Measurements from ENCODE around the gene CHP1.
"Not testable (repeated sequence)": the region's sequence is repeated elsewhere in the genome, so short reads cannot be mapped to it uniquely, and the experiment has no call there.

CHP1 gene

DNA sequence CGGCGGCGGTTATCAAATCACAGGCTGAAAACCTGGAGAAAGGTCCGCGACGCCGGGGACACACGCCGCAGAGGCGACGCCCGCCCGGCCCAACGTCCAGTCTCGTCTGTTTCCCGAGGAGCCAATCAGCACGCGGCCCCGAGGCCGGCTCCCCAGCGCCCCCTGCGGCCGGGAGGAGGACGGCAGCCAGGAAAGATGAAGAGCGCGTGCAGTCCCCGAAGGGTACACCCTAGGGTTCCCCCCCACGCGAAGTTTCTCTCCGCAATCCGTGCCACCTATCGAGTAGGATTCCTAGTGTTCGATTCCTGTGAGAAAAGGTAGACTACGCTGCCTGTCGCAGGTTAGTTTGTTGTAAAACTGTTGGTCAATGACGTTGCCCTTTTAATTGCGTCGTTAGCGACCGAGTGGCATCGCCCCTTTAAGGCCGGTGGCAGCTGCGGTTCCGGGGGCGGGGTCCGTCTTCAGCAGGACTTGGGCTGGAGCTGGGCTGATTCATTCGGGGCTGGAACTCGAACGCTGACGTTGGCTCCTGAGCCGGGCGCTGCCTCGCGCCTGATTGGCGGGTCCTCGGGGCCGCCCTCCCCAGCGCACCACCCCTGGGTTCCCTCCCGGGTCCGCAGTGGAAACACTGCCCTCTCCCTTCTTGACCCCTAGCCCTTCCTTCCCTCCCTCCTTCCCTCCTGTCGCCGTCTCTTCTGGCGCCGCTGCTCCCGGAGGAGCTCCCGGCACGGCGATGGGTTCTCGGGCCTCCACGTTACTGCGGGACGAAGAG is at the start of gene CHP1, which contains the start of gene EXD1:
Gene CHP1, plus strand, starts transcription at position 619 of the 772 bp plus-strand sequence. Its CDS starts 115 bp downstream, at position 734.
Gene EXD1, minus strand, starts transcription at position 108 of the 772 bp plus-strand sequence. CDS start 4,182 bp downstream, outside the sequence.
- peak; percentile 91 for DNase-seq (ENCODE audit: low read depth)

DNA sequence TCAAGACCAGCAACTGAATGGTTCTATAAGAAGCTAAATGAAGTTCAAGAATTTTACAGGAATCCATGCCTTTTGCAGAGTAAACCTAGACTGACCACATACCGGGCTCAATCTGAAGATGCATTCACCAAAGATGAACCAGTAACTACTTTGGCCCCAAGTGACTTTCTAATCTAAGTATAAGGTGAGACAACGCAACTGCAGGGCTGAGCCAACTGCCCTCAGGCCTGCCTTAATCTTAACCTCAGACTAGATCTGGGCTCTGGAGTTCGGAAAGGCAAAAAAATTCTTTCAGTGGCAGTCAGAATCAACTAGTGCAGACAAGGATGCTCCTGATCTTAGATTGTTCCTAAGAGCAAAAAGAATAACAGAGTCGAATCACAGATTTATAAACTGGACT is 48.8 kb upstream of the CHP1 start:
- DNase-seq (ENCODE audit: low read depth), result no peak

DNA sequence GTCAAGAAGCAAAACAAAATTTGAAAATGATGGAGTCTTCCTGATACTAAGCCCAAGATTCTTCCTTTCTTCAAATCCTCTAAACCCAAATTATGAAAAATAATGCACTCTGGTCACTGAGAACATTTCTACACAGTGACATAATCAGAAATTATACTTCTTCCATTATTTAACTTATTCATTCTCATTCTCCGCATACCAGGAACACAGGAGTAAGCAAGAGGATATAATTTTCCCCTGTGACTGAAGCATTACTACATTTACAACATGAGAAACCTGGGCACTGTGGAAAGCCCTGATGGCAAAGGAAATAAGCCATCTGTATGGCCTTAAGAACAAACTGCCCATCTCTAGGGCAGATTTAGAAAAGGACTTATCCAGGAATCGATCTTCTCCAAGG is 47.5 kb upstream of the CHP1 start:
- DNase-seq (ENCODE audit: low read depth), result no peak

DNA sequence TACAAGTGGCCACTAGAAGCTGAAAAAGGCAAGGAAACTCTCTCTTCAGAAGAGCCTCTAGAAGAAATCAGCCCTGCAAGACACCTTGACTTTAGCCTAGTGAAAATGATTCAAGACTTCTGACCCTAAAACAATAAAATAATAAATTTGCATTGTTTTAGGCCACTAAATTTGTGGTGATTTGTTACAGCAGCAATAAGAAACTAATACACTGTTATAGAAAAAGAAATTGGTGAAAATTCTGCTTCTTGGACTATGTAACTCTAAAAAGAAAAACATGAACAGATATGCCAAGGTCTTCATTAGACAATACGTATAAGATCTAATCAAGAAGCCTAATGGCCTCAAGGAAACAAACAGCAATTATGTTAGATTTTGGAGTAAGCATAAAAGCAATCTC is 36.6 kb upstream of the CHP1 start:
- DNase-seq (ENCODE audit: low read depth), result no peak

DNA sequence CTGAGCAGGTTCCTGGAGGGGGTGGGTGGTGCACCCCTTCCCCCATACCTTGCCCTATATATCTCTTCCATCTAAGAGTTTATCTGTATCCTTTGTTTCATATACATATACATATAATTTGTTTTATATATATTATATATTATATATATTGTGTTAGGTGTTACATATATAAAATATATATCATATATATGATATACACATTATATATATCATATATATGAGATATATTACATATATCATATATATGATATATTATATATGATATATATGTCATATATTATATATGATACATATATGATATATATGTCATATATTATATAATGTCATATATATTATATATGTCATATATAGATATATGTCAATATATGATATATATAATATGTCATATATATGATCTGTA is 31.6 kb upstream of the CHP1 start:
- no peak for DNase-seq (ENCODE audit: low read depth)

DNA sequence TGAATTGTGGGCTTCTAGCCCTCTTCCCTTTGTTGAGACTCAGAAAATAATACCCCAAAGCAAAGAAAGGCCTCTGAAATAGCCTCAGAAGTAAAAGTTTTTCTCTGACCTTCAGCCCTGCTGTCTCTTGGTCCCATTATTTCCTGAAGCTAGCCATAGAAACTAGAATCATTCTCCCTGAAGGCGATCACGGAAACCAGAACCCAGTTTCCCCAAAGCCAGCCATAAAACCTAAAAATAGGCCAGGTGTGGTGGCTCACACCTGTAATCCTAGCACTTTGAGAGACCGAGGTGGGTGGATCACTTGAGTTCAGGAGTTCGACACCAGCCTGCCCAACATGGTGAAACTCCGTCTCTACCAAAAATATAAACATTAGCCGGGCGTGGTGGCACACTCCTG is 27.7 kb upstream of the CHP1 start:
- no peak for DNase-seq (ENCODE audit: low read depth)

DNA sequence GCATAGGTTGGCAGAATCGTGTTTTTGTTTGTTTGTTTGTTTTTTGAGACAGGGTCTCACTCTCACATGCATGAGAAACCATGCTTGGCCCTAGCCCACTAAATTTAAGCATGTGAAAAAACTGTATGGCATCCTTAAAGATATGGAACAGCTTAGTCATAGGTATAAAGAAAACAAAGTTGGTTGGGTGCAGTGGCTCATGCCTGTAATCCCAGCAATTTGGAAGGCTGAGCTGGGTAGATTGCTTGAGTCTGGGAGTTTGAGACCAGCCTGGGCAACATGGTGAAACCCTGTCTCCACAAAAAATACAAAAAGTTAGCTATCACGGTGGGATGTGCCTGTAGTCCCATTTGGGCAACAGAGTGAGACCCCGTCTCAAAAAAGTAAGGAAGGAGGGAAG is 25.8 kb upstream of the CHP1 start:
- no peak for DNase-seq (ENCODE audit: low read depth)

DNA sequence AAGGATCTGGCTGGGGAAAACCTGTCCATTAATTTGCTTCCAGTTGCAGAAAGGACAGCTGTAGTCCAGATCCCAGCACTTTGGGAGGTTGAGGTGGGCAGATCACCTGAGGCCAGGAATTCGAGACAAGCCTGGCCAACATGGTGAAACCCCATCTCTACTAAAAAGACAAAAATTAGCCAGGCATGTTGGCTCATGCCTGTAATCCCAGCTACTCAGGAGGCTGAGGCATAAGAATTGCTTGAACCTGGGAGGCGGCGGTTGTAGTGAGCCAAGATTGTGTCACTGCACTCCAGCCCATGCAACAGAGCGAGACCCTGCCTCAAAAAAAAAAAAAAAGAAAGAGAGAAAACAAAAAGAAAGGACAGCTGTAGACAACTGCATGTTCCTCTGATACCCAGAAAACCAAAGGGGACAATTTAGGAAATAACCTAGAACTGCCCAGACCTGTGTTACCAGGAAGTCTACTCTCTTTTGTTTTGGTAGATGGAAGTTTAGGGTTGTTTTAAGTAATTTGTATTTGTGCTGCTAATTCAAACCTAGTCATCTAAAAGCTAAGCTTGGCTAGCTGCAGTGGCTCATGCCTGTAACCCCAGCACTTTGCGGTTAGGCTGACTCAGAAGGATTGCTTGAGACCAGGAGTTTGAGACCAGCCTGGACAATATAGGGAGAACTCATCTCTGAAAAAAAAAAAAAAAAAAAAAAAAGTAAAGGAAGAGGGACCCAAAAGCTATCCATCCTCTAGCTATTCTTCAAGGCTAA is 23.2 kb upstream of the CHP1 start:
- DNase-seq (ENCODE audit: low read depth), result no peak

DNA sequence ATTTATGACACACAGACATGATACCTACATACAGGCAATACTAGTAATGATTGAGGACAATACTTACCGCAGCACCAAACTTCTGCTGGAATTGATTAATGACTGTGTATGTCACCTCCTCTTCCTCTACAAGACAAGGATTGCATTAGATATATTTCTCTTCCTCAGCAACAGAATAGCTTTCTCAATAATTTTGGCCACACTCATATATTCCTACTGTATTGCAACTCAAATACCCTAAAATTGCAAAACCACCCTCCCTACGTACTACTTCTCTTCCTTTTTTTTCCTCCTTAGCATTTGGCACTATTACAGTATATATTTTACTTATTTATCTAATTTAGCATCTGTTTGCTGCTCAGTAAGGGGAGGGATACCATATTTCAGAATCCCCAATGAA is 15.4 kb upstream of the CHP1 start:
- DNase-seq (ENCODE audit: low read depth), result no peak

DNA sequence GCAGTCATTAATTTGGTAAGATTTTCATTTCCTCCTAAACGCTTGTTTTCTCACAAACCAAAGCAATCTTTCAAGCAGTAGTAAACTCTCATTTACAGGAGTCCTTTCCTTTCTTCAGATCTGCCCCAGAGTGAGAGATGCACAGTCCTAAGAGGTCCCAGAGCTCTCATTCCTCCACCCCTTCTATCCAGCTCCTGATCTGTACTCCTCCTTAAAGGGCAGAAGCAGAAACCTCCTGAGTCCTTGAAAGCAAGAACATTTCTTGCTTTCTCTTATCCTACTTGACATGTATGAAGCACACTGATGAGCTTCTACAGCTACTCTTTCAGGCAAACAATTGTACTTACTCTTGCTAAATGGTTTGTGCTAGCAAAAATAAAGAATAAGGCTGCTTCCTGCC is 12.2 kb upstream of the CHP1 start:
- no peak for DNase-seq (ENCODE audit: low read depth)

DNA sequence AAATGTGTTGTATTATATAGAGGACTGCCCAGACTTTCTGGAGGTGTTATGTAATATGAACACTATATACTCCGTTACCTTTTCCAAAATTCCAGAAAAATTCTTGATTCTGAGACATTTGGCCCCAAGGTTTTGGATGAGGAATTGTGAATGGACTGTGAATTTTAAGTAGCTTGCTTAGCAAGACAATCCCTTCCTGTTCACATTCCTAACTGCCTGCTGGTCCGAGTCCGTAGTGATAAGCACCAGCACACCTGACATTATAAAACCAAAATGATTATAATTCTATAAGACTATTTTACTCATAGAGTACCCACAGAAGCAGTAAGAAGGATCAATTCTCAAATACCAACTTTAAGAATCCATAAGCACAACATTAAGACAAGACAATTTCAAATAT is 11.7 kb upstream of the CHP1 start:
- DNase-seq (ENCODE audit: low read depth), result no peak

DNA sequence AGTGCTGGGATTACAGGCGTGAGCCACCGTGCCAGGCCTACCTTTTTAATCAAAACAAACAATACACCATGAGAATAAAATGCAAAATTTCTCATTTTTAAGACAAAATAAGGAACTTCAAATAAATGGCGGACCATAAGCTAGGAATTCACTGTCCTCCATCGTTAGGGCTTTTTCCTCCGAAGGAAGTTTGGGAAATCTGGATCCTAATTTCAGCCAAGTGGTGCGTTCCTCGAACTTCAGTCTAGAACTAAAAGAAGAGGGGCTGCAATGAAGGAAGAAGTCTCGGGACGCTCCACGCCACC is 771 bp upstream of the CHP1 start:
- DNase-seq (ENCODE audit: low read depth), result no peak

DNA sequence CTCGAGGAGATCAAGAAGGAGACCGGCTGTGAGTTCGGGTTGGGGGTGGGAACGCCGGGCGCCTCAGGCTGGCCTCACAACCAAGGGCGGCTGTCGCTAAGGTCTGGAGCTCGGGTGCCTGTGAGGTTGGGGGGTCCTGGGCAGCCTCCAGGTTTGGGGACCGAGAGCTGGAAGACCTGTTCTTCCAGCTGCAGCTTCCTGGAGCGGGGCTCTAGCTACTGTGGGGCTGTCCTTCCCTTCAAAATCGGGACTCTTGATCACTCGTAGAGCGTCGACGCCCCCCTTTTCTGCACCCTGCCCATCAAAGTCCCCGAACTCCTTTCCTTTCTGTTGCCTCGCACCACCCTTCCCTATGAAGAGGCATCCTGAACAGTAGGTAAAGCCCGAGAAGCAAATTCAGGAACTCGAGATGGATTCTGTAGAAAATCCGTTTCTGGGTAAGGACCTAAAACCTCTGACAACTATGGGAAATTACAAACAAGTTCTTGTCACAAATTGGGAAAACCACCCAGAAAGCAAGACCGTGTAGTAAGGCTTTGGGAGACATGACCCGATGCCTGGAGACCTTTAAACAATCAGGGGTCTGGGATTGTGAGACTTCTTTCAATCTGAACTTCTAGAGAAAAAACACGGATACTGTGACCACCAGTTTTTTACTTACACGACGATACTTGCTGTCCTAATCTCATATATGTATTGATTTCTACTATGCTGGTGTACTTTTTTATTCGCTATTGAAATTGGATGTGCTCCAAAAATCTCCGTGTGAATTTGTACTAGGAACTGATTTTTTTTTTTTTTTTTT is 556 bp downstream of the CHP1 start:
- no peak for DNase-seq (ENCODE audit: low read depth)

DNA sequence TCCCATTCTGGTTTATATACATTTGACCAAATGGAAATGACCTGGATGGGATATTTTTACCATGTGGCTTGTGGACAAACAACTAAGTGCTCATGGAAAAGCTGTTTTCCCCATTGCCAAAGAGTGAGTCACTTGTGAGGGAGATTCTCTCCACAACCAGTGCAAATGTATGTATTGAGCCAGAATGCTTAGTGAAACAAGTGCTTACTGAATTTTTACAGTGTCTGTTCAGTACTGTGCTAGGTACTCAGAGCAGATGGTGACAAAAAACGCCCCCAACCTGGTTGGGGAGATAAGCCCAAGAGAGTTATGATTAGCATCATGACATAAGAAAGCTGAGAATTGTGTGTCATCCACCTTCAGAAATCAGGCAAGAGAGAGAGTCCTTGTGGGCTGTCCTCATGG is 2.3 kb downstream of the CHP1 start:
- DNase-seq (ENCODE audit: low read depth), result no peak

DNA sequence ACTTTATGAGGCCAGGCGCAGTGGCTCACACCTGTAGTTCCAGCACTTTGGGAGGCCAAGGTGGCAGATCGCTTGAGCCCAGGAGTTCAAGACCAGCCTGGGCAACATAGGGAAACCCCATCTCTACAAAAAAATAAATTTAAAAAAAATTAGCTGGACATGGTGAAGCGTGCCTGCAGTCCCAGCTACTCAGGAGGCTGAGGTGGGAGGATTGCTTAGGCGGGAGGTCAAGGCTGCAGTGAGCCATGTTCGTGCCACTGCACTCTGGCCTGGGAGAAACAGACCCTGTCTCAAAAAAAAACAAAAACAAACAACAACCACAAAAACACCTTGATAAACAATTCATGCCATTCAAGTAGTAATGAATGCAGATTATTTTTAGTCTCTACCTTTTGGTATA is 4.2 kb downstream of the CHP1 start:
- DNase-seq (ENCODE audit: low read depth), result not testable (repeated sequence)

DNA sequence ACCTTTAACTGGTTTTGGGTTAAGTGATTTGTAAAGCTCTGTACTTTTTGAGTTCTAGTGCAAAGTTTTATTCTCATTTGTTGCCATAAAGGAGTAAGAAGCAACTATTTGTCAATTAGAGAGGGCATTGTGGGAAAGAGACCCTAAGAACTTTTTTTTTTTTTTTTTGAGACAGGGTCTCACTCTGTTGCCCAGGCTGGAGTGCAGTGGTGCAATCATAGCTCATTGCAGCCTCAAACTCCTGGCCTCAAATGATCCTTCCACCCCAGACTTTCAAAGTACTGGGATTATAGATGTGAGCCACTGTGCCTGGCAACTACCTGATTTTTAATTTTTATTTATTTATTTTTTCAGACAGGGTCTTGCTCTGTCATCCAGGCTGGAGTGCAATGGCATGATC is 4.9 kb downstream of the CHP1 start:
- no peak for DNase-seq (ENCODE audit: low read depth)

DNA sequence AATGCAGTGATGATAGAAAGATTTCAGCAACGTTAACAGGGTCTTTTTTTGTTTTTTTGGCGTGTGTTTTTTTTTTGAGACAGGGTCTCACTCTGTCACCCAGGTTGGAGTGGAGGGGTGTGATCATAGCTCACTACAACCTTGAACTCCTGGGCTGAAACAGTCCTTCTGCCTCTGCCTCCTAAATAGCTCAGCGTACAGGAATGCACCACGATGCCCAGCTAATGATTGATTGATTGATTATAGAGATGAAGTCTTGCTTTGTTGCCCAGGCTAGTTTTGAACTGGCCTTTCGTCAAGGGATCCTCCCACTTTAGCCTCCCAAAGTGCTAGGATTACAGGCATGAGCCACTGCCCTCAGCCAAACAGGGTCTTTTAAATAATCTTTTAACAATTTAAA is 7.0 kb downstream of the CHP1 start:
- no peak for DNase-seq (ENCODE audit: low read depth)

DNA sequence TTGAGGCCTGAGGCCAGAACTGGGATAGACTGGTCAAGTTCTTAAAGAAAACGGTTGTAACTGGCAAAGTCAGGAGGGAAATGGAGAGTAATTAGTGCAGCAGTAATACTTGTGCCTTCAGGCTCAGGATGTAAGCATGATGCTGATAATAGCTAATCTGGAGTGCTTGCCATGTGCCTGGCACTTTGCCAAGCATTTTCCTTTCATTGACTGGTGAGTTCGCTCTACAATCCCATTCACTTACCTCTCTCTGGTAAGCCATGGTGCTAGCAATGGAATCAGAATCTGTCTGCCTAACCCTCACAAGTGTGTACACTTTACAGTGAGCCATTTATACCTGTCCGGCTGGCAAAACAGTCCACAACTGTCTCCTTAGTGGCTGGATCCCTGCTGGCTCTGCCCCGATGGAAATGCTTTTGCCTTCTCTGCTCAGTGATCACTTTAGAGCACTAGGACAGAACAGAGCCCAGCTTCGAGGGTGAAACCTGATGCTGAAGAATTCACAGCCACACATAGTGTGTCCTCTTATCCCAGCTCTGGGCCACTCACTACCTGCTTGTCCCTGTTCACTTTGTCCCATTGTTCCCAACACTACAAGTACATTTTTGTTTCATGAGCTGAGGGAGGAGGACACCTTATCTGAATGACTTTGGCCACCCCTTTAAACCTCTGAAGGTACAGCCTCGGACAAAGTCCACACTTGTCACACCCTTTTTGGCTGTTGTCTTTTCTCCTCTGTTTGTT is 10.3 kb downstream of the CHP1 start:
- DNase-seq (ENCODE audit: low read depth), result no peak

DNA sequence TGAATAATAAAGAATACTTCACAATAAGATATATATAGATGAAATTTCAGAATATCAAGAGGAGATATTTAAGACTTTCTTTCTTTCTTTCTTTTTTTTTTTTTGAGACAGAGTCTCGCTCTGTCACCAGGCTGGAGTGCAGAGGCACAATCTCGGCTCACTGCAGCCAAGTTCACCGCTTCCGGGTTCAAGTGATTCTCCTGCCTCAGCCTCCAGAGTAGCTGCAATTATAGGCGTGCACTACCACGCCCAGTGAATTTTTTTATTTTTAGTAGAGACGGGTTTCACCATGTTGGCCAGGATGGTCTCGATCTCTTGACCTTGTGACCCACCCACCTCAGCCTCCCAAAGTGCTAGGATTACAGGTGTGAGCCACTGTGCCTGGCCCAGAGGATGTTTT is 19.7 kb downstream of the CHP1 start:
- not testable (repeated sequence) for DNase-seq (ENCODE audit: low read depth)

DNA sequence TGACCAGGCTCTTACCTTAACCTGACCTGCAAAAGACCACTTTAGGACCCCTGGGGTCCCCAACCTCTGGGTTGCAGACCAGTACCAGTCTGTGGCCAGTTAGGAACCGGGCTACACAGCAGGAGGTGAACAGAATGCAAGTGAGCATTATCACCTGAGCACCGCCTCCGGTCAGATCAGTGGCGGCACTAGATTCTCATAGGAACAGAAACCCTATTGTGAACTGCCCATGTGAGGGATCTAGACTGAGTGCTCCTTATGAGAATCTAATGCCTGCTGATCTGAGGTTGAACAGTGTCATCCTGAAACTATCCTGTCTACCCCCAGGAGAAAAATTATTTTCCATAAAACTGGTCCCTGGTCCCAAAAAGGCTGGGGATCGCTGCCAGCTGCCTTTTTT is 20.3 kb downstream of the CHP1 start:
- no peak for DNase-seq (ENCODE audit: low read depth)

DNA sequence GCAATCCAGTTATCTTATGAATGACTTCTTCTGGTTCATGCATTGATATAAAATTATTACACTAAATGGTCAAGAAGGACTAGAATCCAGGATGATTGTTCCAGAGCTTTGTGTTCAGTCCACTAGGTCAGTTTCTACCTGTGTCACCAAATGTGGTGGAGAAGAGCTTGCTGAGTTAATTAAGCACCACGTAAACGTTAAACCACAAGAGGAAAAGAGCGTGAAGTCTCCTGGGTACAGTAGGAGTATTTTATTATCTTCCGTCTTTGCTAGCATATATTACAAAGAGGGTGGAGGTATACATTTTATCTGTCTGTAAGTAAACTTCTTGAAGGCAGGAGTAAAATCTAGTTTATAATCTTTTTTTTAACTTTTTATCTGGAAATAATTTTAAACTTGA is 23.5 kb downstream of the CHP1 start:
- no peak for DNase-seq (ENCODE audit: low read depth)

DNA sequence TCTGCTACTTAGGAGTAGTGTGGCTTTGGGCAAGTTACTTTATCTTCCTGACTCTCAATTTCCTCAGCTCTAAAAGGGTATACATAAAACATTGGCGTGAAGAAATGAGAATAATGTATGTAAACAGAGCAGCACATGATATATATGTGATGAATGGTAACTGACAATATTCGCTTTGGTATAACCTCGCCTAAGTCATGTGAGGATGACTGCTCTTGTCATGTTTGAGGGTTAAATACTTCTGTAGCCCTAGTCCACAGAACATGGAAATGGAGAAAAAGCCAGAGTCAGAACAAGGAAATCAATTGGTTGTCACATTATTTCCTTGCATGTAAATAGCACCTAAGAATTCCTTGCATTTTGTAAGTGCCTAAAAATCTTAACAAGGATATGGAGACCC is 25.0 kb downstream of the CHP1 start:
- no peak for DNase-seq (ENCODE audit: low read depth)

Data from T-helper 22 cell (primary cell).